EL (cell line): ENCODE data around the gene CYSLTR2.

ENCODE experiments used
- DNase-seq: peaks from one replicate; pipeline ENCODE4 v3.0.0-alpha.2; 2016

Gene CYSLTR2

DNA sequence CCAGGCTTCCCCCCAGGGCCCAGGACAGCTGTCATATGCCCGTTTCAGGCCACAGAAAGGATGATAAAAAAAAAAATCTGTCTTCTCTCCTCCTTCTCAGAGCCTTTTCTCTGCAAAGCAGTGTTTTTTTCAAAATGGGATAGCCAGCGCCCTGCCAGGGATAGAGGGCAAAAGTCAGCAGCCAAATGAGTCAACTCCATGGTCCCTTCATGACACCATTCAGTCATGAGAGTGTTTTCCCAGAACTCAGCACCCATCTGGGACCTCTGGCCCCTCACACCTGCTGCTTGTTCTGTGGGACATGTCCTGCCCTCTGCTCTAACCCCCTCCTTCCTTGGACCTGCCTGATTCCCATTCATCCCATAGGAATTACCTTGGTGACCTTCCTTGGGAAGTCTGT lies 95.0 kb downstream of the CYSLTR2 start:
- no peak for DNase-seq

- DNase-seq: peak; percentile 71
These were observed 95.4 kb downstream of the CYSLTR2 start for GRCh38 chr13:48749144-48749543.

GRCh38 chr13:48749699-48750473 lies 96.2 kb downstream of the CYSLTR2 start:
- DNase-seq: peak; percentile 99

- no peak for DNase-seq
These were observed 97.1 kb downstream of the CYSLTR2 start for GRCh38 chr13:48750588-48751383.

DNA sequence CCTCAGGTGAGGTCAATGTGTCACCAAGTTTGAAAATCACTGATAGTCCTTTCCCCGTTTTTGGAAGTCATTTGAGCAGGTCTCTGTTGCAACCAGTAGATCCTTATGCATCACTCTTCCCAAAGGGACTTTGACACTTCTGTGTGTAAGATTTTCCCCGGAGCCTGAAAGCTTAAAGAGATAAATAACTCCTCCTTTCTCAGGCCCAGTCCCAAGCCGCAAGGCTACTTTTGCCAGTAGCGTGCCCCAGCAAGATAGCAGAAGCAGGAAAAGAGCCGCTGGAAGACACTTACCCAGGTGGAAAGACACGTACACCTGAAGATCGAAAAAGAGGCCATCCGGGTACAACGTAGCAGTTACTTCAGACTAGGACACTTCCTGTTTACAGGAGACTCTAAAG lies 106.9 kb downstream of the CYSLTR2 start:
- no peak for DNase-seq
